ENCODE results near the gene FOXP1. TPM values are rescaled to one million over a fixed set of nuclear protein-coding genes. Genes with fewer than 3 reads are reported as not detected.
"Not testable (repeated sequence)": the region's sequence is repeated elsewhere in the genome, so short reads cannot be mapped to it uniquely, and the experiment has no call there.

Gene FOXP1
- total RNA-seq, 1 experiment from 2014 or later = 24.7 TPM

DNA sequence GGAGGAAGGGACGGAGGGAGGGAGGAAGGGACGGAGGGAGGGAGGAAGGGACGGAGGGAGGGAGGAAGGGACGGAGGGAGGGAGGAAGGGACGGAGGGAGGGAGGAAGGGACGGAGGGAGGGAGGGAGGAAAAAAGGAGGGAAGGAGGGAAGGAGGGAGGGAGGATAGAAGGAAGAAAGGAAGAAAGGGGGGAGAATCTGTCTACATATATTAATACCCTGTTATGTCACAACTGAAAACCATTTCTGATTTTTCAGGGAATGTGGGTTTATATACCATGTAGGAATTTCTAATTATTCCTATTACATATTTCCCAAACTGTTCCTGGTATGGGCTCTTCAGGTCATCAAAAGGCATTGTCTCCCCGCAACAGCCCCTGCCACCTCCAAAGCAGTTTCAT is 147.7 kb downstream of the FOXP1 start:
- not testable (repeated sequence) for H3K4me3 ChIP-seq (ENCODE audit: insufficient read depth, low read depth, low read length); H3K36me3 ChIP-seq (replicated peaks; ENCODE audit: control insufficient read depth, insufficient read depth, low read length); H3K27me3 ChIP-seq (ENCODE audit: control insufficient read depth, insufficient read depth, low read length); DNase-seq

DNA sequence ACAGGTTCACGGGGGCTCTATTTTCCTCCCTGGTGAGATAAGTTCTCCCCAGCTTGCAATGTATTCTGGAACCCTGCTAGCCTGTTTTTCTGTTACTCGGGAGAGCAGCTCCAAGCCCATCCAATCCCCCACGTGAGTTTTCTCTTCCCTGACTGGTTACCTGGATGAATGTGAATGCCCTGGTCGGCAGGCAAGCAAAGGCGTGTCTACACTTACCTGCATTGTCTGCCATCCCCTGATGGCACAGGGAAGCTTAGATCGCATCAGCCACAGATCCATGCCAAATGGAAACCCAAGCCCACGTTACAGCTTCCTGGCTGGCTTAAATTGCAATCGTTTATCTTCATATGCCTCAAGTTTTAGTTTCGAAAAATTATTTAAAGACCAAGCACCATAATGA is 149.9 kb downstream of the FOXP1 start:
- H3K4me3 ChIP-seq (ENCODE audit: insufficient read depth, low read depth, low read length) = no peak overlapping the region
- no peaks in the 10 kb centered on the region for H3K36me3 ChIP-seq (replicated peaks; ENCODE audit: control insufficient read depth, insufficient read depth, low read length)
- no peak for DNase-seq
- no peaks in the 10 kb centered on the region for H3K27me3 ChIP-seq (ENCODE audit: control insufficient read depth, insufficient read depth, low read length)

DNA sequence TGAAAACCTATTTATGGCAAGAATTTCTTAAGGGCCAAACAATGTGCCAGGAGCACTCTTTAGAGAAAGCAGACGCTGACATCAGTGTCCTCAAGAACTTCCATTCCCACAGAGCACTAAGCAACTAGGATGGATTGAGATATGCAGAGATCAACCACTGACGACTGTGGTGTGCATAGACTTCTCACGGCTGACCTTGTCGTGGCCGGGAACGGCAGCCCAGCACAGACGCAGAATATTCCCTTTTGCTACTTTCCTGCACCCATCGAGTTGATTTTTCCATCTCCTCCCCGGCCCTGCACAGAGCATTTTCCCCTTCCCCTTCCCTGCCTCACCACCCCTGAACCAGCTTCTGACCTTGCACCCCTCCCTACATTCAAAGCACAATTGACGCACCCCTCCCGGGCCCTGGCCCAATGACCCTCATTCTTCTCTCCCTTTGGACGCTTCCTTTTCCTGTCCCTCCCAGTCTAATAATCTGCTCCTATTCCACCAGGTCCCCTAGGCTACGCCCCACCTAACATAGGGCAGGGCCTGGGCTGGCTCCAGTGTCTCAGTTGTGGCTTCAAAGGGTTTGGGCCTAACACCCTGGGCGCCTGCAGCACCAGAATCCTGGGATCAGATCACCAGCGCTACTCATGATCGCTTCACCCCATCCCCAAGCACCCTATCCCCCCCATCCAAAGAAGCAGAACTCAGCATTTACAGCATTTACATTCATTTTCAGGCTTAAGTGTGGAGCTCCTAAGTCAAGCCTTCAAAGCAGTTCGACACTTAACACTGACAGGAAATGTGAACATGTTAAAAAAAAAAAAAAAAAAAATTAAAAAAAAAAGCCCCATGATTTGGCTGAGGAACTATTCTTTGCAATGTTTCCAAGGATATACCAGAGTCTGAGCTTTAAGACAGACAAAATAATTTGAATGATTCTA is 151.2 kb downstream of the FOXP1 start:
- Histone ChIP-seq H3K36me3 (replicated peaks; ENCODE audit: control insufficient read depth, insufficient read depth, low read length) (no peaks in the 10 kb centered on the region), H3K4me3 (ENCODE audit: insufficient read depth, low read depth, low read length) (no peak overlapping the region), H3K27me3 (ENCODE audit: control insufficient read depth, insufficient read depth, low read length) (no peaks in the 10 kb centered on the region)
- DNase-seq = no peak

DNA sequence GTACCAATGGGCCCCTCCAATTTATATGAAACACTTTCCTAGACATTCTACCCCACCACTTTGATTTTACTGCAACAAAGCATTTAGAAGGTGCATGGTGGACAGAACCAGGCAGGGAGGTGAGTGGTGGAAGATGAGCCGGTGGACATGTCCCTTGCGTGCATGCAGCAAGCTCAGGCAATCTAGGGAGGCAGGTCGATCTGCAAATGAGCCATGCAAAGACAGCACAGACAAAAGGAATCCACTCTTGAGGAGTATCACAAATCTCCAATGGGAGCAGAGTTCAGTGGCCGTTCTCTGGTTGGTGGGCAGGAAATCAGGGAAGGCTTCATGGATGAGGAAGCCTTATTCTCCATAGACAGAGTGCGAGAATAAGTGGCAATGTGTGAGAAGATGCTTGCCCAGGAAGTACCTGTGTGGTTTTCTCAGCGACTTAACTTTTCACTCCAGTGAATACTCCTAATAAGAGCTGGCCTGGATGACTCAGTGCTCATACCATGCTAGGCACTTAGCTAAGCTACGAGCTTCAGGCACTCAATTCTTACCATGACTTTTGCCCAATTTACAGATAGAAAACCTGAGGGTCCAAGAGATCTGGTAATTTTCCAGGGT is 152.5 kb downstream of the FOXP1 start:
- no peaks in the 10 kb centered on the region for H3K27me3 ChIP-seq (ENCODE audit: control insufficient read depth, insufficient read depth, low read length)
- DNase-seq = no peak
- no peak overlapping the region for H3K4me3 ChIP-seq (ENCODE audit: insufficient read depth, low read depth, low read length)
- no peaks in the 10 kb centered on the region for H3K36me3 ChIP-seq (replicated peaks; ENCODE audit: control insufficient read depth, insufficient read depth, low read length)

DNA sequence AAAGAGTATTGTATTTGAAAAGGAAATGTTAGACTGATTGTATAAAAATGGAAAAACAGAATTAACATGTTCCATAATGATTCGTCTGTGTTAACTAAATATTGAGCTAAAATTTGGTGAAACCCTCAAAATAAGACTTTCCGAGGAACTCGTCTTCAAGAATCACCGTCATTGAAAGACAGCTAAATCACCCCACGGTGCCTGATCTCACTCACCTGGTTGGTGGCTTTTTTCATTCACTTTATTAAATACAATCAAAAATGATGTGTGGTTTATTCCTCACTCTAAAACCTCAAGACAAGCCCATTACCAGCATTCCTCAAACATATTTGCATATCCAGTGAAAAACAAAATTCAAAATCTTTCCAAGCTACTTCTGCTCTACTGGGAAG is 153.9 kb downstream of the FOXP1 start:
- DNase-seq = no peak
- Histone ChIP-seq H3K36me3 (replicated peaks; ENCODE audit: control insufficient read depth, insufficient read depth, low read length) (no peaks in the 10 kb centered on the region), H3K4me3 (ENCODE audit: insufficient read depth, low read depth, low read length) (no peak overlapping the region), H3K27me3 (ENCODE audit: control insufficient read depth, insufficient read depth, low read length) (no peaks in the 10 kb centered on the region)

DNA sequence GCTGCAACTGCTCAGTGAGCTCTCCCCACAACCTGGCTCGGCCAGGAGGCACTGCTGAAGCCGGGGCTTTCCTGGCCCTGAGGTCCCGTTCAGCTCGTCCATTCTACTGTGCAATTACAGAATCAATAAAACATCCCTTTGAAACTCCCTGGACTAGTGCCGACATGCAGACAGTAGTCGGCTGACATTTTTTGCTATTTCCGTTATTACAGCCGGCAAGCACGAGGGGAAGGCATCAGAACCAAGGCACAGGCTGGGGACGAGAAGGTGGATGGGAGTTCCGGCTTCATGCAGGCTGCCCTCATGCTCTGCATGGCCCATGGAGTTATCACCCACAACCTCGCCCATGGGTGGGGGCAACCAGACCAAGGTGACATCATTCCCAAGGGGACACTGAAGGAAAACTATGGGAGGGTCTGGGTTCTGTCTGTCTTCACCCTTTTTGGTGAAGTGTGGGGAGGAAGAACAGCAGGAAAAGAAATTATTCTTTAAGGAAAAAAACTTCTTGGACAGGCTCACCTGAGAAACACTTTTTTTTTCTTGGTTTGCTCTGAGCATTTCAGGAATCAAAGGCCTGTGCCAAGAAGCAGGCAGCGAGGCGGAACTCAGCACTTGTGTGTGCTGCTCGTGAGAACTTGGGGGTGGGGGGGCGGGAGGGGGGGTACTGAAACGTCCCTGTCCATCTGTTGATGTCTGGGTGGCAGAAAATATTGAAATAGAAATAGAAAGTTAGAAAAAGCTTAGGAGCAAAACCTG is 154.5 kb downstream of the FOXP1 start:
- H3K36me3 ChIP-seq (replicated peaks; ENCODE audit: control insufficient read depth, insufficient read depth, low read length) = no peaks in the 10 kb centered on the region
- H3K27me3 ChIP-seq (ENCODE audit: control insufficient read depth, insufficient read depth, low read length) = no peaks in the 10 kb centered on the region
- no peak for DNase-seq
- no peak overlapping the region for H3K4me3 ChIP-seq (ENCODE audit: insufficient read depth, low read depth, low read length)

DNA sequence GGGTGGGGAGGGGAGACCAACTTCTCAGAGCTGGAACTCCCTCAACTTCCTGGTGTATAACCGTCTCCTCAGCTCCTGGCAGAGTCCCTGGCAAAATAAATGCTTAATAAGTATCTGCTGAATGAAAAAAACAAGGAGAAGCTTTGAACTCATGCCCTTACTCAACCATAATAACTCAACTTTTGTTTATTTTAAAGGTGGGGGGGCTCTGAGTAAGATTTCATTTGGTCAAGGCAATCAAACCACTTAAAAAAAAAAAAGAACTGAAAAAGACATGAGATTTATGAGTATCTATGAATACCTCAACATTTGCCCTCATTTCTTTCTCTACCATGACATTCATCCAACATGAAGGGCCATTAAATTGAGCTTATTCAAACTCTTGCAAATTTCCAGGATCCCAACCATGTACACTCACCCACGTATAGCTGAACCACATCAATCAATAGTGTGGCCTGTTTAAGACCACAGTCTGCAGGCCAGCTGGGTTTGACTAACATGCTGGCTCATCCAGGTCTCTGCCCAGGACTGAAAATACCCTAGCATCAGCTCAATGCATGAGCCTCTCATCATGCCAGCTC is 157.9 kb downstream of the FOXP1 start:
- DNase-seq = no peak
- Histone ChIP-seq H3K27me3 (ENCODE audit: control insufficient read depth, insufficient read depth, low read length) (no peaks in the 10 kb centered on the region), H3K4me3 (ENCODE audit: insufficient read depth, low read depth, low read length) (no peak overlapping the region), H3K36me3 (replicated peaks; ENCODE audit: control insufficient read depth, insufficient read depth, low read length) (no peaks in the 10 kb centered on the region)

DNA sequence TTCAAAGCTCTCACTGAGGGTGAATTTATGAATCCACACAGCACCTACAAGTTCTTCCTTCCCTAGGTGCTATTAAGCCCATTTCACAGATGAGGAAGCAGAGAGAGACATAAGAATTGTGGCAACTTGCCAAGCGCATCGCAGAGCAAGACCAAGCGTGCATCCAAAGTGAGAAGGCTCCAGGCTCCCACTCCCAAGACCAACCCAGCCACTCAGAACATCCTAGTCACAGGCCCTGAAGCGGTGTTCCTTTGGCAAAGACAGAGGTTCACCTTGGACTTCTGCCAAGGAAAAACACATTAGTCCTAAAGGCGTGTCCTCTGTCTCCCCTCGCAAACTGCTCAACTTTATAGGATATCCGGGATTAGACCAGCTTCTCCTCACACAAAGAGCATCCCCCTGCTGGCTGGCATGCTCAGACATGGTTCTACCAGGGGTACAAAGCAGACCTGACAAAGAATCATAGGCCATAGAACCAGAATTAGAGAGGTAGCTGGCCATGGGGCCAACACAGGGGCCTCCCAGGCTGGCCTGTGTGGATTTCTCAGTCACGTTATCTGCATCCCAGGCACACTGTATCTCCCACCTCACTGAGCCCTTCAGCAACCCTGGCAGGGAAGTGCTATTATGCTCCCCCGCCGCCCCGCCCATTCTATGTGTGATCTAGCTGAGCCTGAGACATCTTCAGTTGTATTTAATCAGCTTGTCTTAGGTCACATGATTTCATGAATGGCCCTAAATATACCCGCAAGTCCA is 160.2 kb downstream of the FOXP1 start:
- Histone ChIP-seq H3K27me3 (ENCODE audit: control insufficient read depth, insufficient read depth, low read length) (no peaks in the 10 kb centered on the region), H3K4me3 (ENCODE audit: insufficient read depth, low read depth, low read length) (no peak overlapping the region), H3K36me3 (replicated peaks; ENCODE audit: control insufficient read depth, insufficient read depth, low read length) (no peaks in the 10 kb centered on the region)
- DNase-seq = peak; percentile 37

DNA sequence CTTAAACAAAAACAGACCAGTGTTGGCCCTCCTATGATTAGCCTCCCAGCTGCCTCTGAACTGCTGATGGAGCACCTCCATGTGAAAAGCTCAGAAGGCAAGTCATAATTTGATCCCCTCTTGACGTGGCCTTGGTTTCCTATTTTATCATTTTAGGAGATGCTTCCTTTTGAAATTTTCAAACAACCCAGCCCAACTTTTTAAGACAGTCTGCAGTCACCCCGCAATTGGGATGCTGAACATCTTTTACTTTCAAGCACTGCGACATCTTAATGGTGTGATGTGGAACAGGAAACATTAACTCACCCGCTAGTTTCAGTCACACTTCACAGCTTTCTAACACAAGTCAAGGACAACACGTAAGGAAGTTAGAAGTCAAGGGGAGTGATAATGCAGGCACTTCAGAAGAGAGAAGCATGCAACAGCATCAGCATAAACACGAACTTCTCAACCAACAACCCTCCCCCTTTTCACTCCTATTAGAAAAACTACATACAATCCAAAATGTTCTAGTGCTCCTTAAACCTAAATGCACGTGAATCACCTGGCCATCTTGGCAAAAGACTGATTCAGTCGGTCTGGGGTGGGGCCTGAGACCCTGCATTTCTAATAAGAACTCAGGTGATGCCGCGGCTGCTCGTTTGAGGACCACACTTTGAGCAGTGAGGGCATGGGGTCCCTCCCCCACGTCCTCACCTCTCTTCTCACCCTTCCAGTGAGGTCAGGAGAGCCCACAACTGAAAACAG is 161.5 kb downstream of the FOXP1 start:
- Histone ChIP-seq H3K36me3 (replicated peaks; ENCODE audit: control insufficient read depth, insufficient read depth, low read length) (no peaks in the 10 kb centered on the region), H3K27me3 (ENCODE audit: control insufficient read depth, insufficient read depth, low read length) (no peaks in the 10 kb centered on the region)

DNA sequence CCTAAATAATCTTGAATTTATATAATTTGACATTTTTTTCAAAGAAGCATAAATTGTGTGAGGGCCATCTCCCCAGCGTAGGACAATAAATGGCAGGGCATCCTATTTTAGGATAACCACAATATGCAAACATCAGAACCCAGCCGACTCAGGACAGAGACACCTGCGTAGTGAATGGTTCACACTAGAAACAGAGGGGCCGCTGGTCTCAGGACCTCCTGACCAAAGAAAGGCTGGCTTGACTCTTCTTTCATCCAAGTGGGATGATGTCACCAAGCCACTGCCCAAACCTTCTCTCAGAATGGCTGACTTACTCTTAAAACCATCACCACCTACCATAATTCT is 162.1 kb downstream of the FOXP1 start:
- no peak for DNase-seq
- no peaks in the 10 kb centered on the region for H3K36me3 ChIP-seq (replicated peaks; ENCODE audit: control insufficient read depth, insufficient read depth, low read length)
- no peaks in the 10 kb centered on the region for H3K27me3 ChIP-seq (ENCODE audit: control insufficient read depth, insufficient read depth, low read length)
- H3K4me3 ChIP-seq (ENCODE audit: insufficient read depth, low read depth, low read length) = no peak overlapping the region

More for the DNA sequence above, 161.5 kb downstream of the FOXP1 start:
- no peak overlapping the region for H3K4me3 ChIP-seq (ENCODE audit: insufficient read depth, low read depth, low read length)
- no peak for DNase-seq

DNA sequence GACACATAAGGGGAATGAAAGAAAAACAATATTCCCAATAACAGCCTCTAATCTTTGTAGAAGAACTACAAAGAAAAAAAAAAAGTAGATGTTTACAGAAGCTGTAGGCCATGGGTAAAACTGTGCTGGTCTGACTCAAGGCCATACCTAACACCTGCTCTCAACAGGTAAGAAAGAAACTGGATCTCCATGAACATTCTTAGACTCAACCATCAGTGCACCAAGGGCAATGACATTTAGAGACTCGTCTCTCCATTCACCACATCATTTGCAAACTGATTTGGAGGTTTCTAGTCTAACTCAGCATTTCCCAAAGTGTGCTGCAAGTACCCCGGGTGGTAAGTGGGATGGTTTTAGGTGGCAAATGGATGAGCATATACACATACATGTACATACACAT is 164.2 kb downstream of the FOXP1 start:
- Histone ChIP-seq H3K4me3 (ENCODE audit: insufficient read depth, low read depth, low read length) (no peak overlapping the region), H3K36me3 (replicated peaks; ENCODE audit: control insufficient read depth, insufficient read depth, low read length) (no peaks in the 10 kb centered on the region), H3K27me3 (ENCODE audit: control insufficient read depth, insufficient read depth, low read length) (no peaks in the 10 kb centered on the region)
- no peak for DNase-seq

DNA sequence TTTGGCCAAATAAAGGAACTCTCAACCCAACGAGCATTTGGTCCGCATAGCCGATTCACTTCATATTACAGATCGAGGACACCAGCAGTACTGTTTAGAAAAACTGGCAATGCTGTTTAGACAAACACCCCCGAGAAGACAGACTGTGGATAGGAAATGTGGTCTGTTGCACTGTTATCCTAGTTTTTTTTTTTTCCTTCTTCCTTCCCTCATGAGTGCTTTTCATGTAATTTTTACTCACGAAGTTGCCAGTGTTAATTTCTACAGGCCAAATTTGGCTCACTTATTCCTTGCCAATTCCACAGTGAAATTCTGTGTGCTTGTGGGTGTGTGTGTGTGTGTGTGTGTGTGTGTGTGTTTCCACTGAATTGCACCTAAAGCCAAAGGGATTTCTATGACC is 165.7 kb downstream of the FOXP1 start:
- H3K27me3 ChIP-seq (ENCODE audit: control insufficient read depth, insufficient read depth, low read length) = no peaks in the 10 kb centered on the region
- DNase-seq = no peak
- H3K36me3 ChIP-seq (replicated peaks; ENCODE audit: control insufficient read depth, insufficient read depth, low read length) = no peaks in the 10 kb centered on the region
- H3K4me3 ChIP-seq (ENCODE audit: insufficient read depth, low read depth, low read length) = no peak overlapping the region

DNA sequence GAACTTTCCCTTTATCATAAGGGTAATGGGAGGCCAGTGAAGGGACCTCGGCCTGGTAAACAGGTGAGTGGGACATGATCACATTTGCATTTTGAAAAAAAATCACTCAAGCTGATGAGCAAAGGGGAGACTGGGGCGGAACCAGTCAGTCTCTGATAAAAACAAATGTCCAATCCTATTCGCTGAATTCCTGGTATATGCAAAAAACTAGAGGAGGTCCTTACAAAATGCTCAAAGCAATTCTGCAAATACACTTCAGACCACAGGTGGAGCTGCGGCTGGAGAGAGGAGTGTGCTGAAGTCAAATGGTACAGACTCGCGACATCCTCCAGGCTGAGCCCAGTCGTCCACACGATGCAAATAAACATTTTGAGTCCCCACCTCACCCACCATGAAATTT is 166.7 kb downstream of the FOXP1 start:
- Histone ChIP-seq H3K4me3 (ENCODE audit: insufficient read depth, low read depth, low read length) (no peak overlapping the region), H3K36me3 (replicated peaks; ENCODE audit: control insufficient read depth, insufficient read depth, low read length) (no peaks in the 10 kb centered on the region), H3K27me3 (ENCODE audit: control insufficient read depth, insufficient read depth, low read length) (no peaks in the 10 kb centered on the region)
- peak; percentile 57 for DNase-seq

Data from H7 (cell line).